ENCODE measurements around the gene JUN.

DNA sequence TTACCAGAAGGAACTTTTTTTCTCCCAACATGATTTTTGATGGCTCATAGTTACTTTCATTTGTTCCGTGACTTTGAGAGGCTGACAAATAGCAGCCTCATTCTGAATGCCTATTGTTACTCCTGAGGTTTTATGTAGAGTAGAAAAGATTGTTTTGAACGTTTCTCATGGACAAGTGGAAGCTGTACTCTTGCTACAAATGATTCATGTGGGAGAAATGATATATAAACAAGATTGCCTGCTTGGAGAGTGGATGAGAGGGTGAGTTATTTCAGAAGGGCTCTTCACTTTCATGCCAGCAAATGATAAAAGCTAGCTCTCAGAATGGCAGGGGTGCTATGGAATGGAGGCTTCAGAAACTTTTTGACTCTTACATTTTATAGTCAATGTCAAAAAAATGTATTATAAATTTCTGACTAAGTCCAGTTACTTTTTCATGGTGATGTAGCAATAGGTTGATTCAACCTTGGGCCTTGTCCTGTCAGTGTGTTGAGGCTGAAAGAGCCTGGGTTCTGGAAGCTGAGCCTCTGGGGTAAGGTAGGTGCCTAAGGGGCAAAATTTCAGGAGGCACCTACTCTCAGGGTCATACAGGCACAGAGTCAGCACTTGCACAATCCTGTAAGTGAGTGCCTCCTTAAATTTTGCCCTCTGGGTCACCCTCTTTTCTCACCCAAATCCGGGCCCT, 19.4 kb downstream of the JUN start:
- no peak for TF ChIP-seq POLR2A (IDR thresholded peaks at IDR 0.05)
- TF ChIP-seq, protein P1, sequence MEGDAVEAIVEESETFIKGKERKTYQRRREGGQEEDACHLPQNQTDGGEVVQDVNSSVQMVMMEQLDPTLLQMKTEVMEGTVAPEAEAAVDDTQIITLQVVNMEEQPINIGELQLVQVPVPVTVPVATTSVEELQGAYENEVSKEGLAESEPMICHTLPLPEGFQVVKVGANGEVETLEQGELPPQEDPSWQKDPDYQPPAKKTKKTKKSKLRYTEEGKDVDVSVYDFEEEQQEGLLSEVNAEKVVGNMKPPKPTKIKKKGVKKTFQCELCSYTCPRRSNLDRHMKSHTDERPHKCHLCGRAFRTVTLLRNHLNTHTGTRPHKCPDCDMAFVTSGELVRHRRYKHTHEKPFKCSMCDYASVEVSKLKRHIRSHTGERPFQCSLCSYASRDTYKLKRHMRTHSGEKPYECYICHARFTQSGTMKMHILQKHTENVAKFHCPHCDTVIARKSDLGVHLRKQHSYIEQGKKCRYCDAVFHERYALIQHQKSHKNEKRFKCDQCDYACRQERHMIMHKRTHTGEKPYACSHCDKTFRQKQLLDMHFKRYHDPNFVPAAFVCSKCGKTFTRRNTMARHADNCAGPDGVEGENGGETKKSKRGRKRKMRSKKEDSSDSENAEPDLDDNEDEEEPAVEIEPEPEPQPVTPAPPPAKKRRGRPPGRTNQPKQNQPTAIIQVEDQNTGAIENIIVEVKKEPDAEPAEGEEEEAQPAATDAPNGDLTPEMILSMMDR (IDR thresholded peaks at IDR 0.05 in 4 of 5, conservative IDR thresholded peaks at IDR 0.05 in 1 of 5), result no peak
